ENCODE results near the gene KRT71.
"Not testable (repeated sequence)": the region's sequence is repeated elsewhere in the genome, so short reads cannot be mapped to it uniquely, and the experiment has no call there.

The KRT71 gene

GRCh38 chr12:52552681-52553195 lies at the start of gene KRT71:
TSS of gene KRT71 (minus strand) at chr12:52553145. CDS start at chr12:52553077, 68 bp downstream.
- Mint-ChIP-seq H3K27ac (no peak within 1 kb of the TSS), H3K4me3 (no peak within 1 kb of the TSS), H3K27me3 (no peaks in the 10 kb centered on the region), H3K9me3 (ENCODE audit: low read depth) (no peaks in the 10 kb centered on the region), H3K4me1 (ENCODE audit: low read depth) (no peaks in the 10 kb centered on the region), H3K36me3 (no peaks in the 10 kb centered on the region)

GRCh38 chr12:52602552-52602951 lies 49.6 kb upstream of the KRT71 start:
- no peaks in the 10 kb centered on the region for H3K9me3 Mint-ChIP-seq (ENCODE audit: low read depth)
- H3K4me1 Mint-ChIP-seq (ENCODE audit: low read depth), result peaks cover 62% of the 10 kb centered on the region
- H3K27me3 Mint-ChIP-seq, result no peaks in the 10 kb centered on the region
- H3K36me3 Mint-ChIP-seq, result peaks cover 12% of the 10 kb centered on the region
- H3K27ac Mint-ChIP-seq, result peak overlapping the region; percentile 52
- H3K4me3 Mint-ChIP-seq, result no peak overlapping the region

GRCh38 chr12:52601671-52602070 lies 48.7 kb upstream of the KRT71 start:
- H3K27me3 Mint-ChIP-seq, result no peaks in the 10 kb centered on the region

DNA sequence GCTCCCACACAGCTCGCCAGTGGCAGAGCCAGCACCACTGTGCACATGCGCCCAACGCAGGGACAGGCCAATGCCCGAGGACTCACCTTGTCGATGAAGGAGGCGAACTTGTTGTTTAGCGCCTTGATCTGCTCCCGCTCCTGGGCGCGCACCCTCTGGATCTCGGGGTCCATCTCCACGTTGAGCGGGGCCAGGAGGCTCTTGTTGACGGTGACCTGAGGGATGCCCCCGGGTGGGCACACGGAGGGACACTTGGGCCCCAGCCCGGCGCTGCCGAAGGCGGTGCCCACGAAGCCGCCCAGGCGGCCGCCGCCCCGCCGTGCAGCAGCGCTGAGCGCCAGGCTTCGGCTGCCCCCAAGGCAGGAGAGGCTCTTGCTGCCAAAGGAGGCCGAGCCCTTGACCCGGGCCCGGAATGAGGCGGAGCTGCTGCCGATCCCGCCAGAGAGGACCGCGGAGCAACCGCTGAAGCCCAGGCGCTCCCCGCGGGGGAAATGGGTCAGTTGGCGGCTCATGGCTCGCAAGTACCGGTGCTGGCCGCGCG lies 48.1 kb upstream of the KRT71 start, which contains the start of gene KRT72:
Gene KRT72 (minus strand): TSS at position 523 of the 541 bp plus-strand sequence. CDS start 11 bp downstream, at position 512.
- Mint-ChIP-seq H3K4me1 (ENCODE audit: low read depth) (peaks cover 47% of the 10 kb centered on the region), H3K27me3 (no peaks in the 10 kb centered on the region), H3K4me3 (no peak within 1 kb of the TSS), H3K36me3 (peaks cover 9% of the 10 kb centered on the region), H3K27ac (no peak within 1 kb of the TSS), H3K9me3 (ENCODE audit: low read depth) (no peaks in the 10 kb centered on the region)

More at GRCh38 chr12:52601671-52602070, 48.7 kb upstream of the KRT71 start:
- H3K4me1 Mint-ChIP-seq (ENCODE audit: low read depth), result peaks cover 53% of the 10 kb centered on the region
- no peak overlapping the region for H3K4me3 Mint-ChIP-seq
- H3K9me3 Mint-ChIP-seq (ENCODE audit: low read depth), result no peaks in the 10 kb centered on the region
- H3K27ac Mint-ChIP-seq, result no peak overlapping the region
- peaks cover 9% of the 10 kb centered on the region for H3K36me3 Mint-ChIP-seq

- H3K27ac Mint-ChIP-seq, result no peak overlapping the region
- peaks cover 41% of the 10 kb centered on the region for H3K4me1 Mint-ChIP-seq (ENCODE audit: low read depth)
- H3K9me3 Mint-ChIP-seq (ENCODE audit: low read depth), result no peaks in the 10 kb centered on the region
- peaks cover 9% of the 10 kb centered on the region for H3K36me3 Mint-ChIP-seq
- no peak overlapping the region for H3K4me3 Mint-ChIP-seq
- no peaks in the 10 kb centered on the region for H3K27me3 Mint-ChIP-seq
Measured at GRCh38 chr12:52600475-52600874, 47.5 kb upstream of the KRT71 start.

- peak overlapping the region; percentile 1 for H3K27ac Mint-ChIP-seq
- peaks cover 37% of the 10 kb centered on the region for H3K4me1 Mint-ChIP-seq (ENCODE audit: low read depth)
- no peaks in the 10 kb centered on the region for H3K27me3 Mint-ChIP-seq
- peaks cover 9% of the 10 kb centered on the region for H3K36me3 Mint-ChIP-seq
- no peak overlapping the region for H3K4me3 Mint-ChIP-seq
- no peaks in the 10 kb centered on the region for H3K9me3 Mint-ChIP-seq (ENCODE audit: low read depth)
Measured at GRCh38 chr12:52600071-52600470, 47.1 kb upstream of the KRT71 start.

GRCh38 chr12:52598966-52599365 lies 46.0 kb upstream of the KRT71 start:
- H3K4me3 Mint-ChIP-seq, result no peak overlapping the region
- H3K27ac Mint-ChIP-seq, result no peak overlapping the region
- H3K36me3 Mint-ChIP-seq, result peaks cover 11% of the 10 kb centered on the region
- H3K27me3 Mint-ChIP-seq, result no peaks in the 10 kb centered on the region
- H3K4me1 Mint-ChIP-seq (ENCODE audit: low read depth), result peaks cover 27% of the 10 kb centered on the region
- H3K9me3 Mint-ChIP-seq (ENCODE audit: low read depth), result no peaks in the 10 kb centered on the region

DNA sequence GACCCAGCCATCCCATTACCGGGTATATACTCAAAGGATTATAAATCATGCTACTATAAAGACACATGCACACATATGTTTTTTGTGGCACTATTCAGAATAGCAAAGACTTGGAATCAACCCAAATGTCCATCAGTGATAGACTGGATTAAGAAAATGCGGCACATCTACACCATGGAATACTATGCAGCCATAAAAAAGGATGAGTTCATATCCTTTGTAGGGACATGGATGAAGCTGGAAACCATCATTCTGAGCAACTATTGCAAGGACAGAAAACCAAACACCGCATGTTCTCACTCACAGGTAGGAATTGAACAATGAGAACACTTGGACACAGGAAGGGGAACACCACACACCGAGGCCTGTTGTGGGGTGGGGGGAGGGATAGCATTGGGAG lies 41.3 kb upstream of the KRT71 start:
- not testable (repeated sequence) for H3K4me3 Mint-ChIP-seq; H3K27me3 Mint-ChIP-seq; H3K27ac Mint-ChIP-seq; H3K9me3 Mint-ChIP-seq (ENCODE audit: low read depth)
- Mint-ChIP-seq H3K4me1 (ENCODE audit: low read depth) (peaks cover 37% of the 10 kb centered on the region), H3K36me3 (peaks cover 13% of the 10 kb centered on the region)

GRCh38 chr12:52591521-52591920 lies 38.6 kb upstream of the KRT71 start:
- Mint-ChIP-seq H3K9me3 (ENCODE audit: low read depth) (no peaks in the 10 kb centered on the region), H3K4me3 (no peak overlapping the region), H3K4me1 (ENCODE audit: low read depth) (peaks cover 55% of the 10 kb centered on the region), H3K36me3 (peaks cover 9% of the 10 kb centered on the region), H3K27ac (no peak overlapping the region), H3K27me3 (no peaks in the 10 kb centered on the region)

GRCh38 chr12:52590021-52590420 lies 37.1 kb upstream of the KRT71 start:
- no peaks in the 10 kb centered on the region for H3K27me3 Mint-ChIP-seq
- peak overlapping the region; percentile 18 for H3K27ac Mint-ChIP-seq
- H3K4me1 Mint-ChIP-seq (ENCODE audit: low read depth), result peaks cover 70% of the 10 kb centered on the region
- H3K4me3 Mint-ChIP-seq, result no peak overlapping the region
- no peaks in the 10 kb centered on the region for H3K9me3 Mint-ChIP-seq (ENCODE audit: low read depth)
- H3K36me3 Mint-ChIP-seq, result peaks cover 9% of the 10 kb centered on the region

GRCh38 chr12:52587563-52587962 lies 34.6 kb upstream of the KRT71 start:
- H3K4me3 Mint-ChIP-seq, result no peak overlapping the region

GRCh38 chr12:52585946-52586345 lies 33.0 kb upstream of the KRT71 start:
- Mint-ChIP-seq H3K36me3 (no peaks in the 10 kb centered on the region), H3K4me1 (ENCODE audit: low read depth) (peaks cover 64% of the 10 kb centered on the region), H3K27ac (peak overlapping the region; percentile 36), H3K9me3 (ENCODE audit: low read depth) (no peaks in the 10 kb centered on the region), H3K27me3 (no peaks in the 10 kb centered on the region), H3K4me3 (no peak overlapping the region)

More at GRCh38 chr12:52587563-52587962, 34.6 kb upstream of the KRT71 start:
- Mint-ChIP-seq H3K4me1 (ENCODE audit: low read depth) (peaks cover 77% of the 10 kb centered on the region), H3K9me3 (ENCODE audit: low read depth) (no peaks in the 10 kb centered on the region), H3K27me3 (no peaks in the 10 kb centered on the region), H3K27ac (no peak overlapping the region), H3K36me3 (peaks cover 5% of the 10 kb centered on the region)

GRCh38 chr12:52585066-52585465 lies 32.1 kb upstream of the KRT71 start:
- Mint-ChIP-seq H3K27me3 (no peaks in the 10 kb centered on the region), H3K4me3 (no peak overlapping the region), H3K4me1 (ENCODE audit: low read depth) (peaks cover 64% of the 10 kb centered on the region), H3K36me3 (no peaks in the 10 kb centered on the region), H3K27ac (peak overlapping the region; percentile 13), H3K9me3 (ENCODE audit: low read depth) (no peaks in the 10 kb centered on the region)

DNA sequence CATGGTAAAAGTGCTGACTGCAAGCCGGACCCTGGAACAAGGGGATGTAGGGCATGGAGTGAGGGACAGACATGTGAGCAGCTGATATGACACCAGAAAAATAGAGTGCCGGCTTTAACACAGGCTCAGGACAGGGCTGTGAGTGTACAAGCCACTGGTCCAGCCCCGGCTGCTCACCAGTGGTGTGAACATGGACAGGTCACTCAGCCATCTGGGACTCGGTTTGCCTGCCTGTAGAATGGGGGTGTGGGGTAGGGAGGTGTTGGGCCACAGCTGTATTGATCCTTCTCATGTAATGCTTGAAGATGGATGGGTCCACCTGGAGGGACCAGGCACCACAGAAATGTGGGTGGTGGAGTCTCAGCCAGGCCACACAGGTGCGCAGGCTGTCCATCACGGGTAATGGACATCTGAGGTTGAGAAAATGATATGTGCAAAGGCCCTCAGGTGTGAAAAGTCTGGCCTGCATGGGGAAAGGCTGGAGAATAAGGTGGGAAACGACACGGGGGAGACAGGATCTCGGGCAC lies 31.3 kb upstream of the KRT71 start:
- Mint-ChIP-seq H3K27me3 (no peaks in the 10 kb centered on the region), H3K36me3 (no peaks in the 10 kb centered on the region), H3K4me3 (no peak overlapping the region), H3K9me3 (ENCODE audit: low read depth) (no peaks in the 10 kb centered on the region), H3K4me1 (ENCODE audit: low read depth) (peaks cover 58% of the 10 kb centered on the region), H3K27ac (no peak overlapping the region)

DNA sequence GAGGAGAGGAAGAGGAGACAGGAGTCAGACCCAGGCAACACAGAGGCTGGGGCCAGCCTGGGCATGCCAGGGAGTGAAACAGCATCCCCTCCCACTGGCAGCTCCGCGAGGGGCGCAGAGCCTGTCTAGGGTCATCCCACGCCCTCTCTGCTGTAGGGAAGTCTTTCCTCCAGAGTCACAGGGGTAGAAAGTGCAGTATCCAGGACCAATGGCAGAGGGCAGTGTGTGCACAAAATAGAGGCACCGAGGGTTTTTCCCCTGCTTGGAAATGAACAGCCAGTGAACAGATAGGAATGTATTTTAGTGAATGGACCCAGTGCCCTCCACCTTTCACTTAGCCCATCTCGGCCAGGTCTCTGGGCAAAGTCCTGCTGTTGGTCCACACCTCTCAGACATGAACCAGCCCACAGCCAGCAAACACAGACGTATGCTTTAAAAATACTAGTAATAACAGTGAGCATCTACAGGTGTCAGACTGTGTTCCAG lies 30.1 kb upstream of the KRT71 start:
- Mint-ChIP-seq H3K4me1 (ENCODE audit: low read depth) (peaks cover 52% of the 10 kb centered on the region), H3K4me3 (no peak overlapping the region), H3K9me3 (ENCODE audit: low read depth) (no peaks in the 10 kb centered on the region), H3K36me3 (no peaks in the 10 kb centered on the region), H3K27ac (no peak overlapping the region), H3K27me3 (no peaks in the 10 kb centered on the region)

DNA sequence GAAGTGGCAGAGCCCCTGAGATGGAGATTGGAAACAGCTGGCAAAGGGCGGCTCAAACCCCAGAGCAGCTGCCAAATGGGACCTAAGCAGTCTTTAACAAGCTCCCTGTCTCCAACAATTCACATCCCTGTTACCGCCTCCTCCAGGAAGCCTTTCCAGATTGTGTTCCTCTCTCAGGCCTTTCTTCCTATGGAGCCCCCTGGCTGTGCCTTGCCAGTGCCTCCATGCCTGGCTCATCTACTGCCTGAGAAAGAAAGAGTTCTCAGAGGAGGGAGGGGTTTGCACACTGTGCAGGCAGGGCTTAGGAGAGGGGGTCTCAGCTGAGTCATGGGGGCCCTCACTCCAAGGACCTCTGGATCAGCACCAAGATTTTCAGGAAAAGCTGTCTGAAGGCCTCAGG lies 29.5 kb upstream of the KRT71 start:
- Mint-ChIP-seq H3K4me3 (no peak overlapping the region), H3K9me3 (ENCODE audit: low read depth) (no peaks in the 10 kb centered on the region), H3K36me3 (no peaks in the 10 kb centered on the region), H3K27ac (no peak overlapping the region), H3K4me1 (ENCODE audit: low read depth) (peaks cover 49% of the 10 kb centered on the region), H3K27me3 (no peaks in the 10 kb centered on the region)

All from activated naive CD8-positive, alpha-beta T cell (primary cell).